ENCODE measurements around the gene POLR2L.

Gene POLR2L

DNA sequence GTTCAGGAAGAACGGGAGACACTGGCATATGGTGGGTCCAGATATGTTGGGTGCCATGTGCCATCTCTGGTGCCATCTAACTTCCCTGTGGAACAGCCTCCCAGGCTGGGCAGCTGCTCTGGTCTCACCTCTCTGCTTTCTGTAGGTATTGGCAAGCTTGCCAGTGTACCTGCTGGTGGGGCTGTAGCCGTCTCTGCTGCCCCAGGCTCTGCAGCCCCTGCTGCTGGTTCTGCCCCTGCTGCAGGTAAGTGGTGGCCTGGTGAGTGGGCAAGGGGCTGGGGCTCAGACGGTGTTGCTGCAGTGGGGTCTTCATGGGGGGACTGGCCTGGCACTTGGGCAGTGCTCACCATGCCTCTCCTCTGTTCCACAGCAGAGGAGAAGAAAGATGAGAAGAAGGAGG lies 29.9 kb downstream of the POLR2L start:
- H3K27me3 ChIP-seq (ENCODE audit: control insufficient read depth, insufficient read depth, low read length) = no peaks in the 10 kb centered on the region
- H3K27ac ChIP-seq (ENCODE audit: low read depth, low read length) = no peak overlapping the region
- no peaks in the 10 kb centered on the region for H3K9me3 ChIP-seq (ENCODE audit: control insufficient read depth, insufficient read depth, low read depth, low read length)
- peaks cover 33% of the 10 kb centered on the region for H3K36me3 ChIP-seq (ENCODE audit: control insufficient read depth, insufficient read depth, low read length)
- H3K4me1 ChIP-seq (ENCODE audit: control insufficient read depth, insufficient read depth, low read length) = peaks cover 11% of the 10 kb centered on the region; the same call in 1 of the 2 replicates
- no peak overlapping the region for H3K4me3 ChIP-seq (ENCODE audit: low read depth, low read length)
- H3K9ac ChIP-seq (ENCODE audit: low read length) = no peak overlapping the region

DNA sequence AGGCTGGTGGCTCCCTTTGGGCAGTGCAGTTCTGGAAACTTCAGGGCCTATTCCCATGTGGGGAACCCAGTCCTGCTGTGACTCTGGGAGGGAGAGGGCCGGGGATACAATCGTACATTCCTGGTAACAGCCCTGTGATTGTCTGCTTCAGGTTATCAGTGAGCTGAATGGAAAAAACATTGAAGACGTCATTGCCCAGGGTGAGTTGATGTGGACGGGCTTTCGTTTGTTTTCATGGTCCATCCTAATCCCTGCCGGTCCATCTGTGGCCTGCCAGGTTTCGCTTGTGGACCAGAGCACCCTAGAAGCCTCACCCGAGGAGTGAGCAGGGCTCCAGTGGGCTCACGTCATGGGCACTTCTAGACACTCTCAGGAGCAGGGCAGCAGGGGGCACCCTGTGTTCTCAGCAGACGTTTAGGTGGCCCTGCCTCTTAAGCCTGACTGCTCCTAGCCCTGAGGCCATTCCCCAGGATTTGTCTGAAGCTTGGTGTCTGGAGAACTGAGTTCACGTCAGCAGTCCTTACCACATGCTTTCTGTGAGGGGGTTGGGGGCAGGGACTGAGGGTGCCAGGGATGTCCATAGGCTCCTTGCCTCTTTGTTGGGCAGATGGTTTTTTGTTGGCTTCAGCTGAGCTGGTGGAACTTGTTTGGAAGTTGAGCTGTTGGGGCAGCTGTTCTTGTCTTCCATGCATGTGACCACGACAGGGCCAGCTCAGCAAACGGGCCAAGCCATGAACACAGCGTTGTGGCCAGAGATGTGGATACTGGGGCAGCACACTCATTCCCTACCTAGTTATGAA lies 30.7 kb downstream of the POLR2L start:
- Histone ChIP-seq H3K36me3 (ENCODE audit: control insufficient read depth, insufficient read depth, low read length) (peaks cover 33% of the 10 kb centered on the region), H3K27ac (ENCODE audit: low read depth, low read length) (peak overlapping the region; percentile 99; the same call in 1 of the 2 replicates)

DNA sequence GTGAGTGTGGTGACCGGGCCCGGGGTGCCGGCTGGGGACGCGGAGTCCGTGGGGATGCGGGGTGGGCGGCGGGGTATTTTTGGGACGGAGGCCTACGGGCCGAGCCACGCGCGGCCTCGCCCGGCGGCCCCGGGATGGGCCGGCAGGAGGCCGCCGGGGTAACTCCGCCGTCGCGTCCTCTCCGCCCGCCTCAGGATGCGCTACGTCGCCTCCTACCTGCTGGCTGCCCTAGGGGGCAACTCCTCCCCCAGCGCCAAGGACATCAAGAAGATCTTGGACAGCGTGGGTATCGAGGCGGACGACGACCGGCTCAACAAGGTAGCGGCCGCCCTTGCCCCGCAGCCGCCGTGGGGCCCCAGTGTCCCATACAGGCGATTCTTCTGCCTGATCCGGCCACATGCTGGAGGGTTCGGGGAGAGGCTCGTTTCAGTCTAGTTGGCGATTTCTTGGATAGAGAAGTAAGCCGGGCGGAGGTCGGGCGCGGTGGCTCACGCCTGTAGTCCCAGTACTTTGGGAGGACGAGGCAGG lies 32.2 kb downstream of the POLR2L start:
- Histone ChIP-seq H3K4me1 (ENCODE audit: control insufficient read depth, insufficient read depth, low read length) (peaks cover 11% of the 10 kb centered on the region), H3K27me3 (ENCODE audit: control insufficient read depth, insufficient read depth, low read length) (no peaks in the 10 kb centered on the region)

More for the DNA sequence above, 30.7 kb downstream of the POLR2L start:
- H3K9ac ChIP-seq (ENCODE audit: low read length) = peak overlapping the region; percentile 97
- peak overlapping the region; percentile 93 for H3K4me3 ChIP-seq (ENCODE audit: low read depth, low read length)
- peaks cover 11% of the 10 kb centered on the region; the same call in 1 of the 2 replicates for H3K4me1 ChIP-seq (ENCODE audit: control insufficient read depth, insufficient read depth, low read length)
- H3K9me3 ChIP-seq (ENCODE audit: control insufficient read depth, insufficient read depth, low read depth, low read length) = no peaks in the 10 kb centered on the region
- no peaks in the 10 kb centered on the region for H3K27me3 ChIP-seq (ENCODE audit: control insufficient read depth, insufficient read depth, low read length)

DNA sequence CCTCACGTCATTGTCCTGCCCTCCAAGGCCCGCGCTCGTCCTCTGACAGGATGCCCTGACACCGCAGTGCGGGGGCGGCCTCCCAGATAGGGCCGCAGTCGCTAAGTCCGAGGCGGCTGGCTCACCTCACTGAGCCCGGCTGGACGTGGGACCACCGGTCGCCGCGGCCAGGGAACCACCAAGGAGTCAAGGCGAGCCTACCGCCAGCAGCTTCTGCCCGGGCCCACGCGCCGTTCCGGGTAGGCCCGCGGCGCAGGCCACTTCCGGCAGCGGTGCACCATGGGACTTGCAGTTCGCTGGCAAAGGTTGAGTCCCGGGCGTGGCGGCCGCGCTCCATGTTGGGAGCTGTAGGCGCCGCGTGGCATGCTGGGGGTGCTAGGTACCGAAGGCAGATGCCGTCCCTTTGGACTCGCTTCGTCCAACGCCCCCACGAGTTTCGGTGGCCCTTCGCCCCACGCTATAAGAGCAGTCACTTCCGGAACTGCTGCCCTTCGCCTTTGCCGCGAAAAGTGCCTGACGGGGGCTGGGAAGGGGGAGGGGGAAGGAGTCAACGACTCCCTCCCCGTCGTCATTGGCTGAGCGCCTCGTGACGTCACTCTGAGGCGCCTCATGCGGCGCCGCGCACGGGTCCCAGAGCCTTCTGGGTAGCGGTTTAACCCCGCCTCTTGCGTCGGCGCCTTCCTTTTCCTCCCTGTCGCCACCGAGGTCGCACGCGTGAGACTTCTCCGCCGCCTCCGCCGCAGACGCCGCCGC lies 32.9 kb downstream of the POLR2L start, which contains the start of gene RPLP2:
TSS of gene RPLP2 (plus strand) at position 681 of the 753 bp plus-strand sequence. CDS start 268 bp downstream, outside the sequence.
- peaks cover 33% of the 10 kb centered on the region for H3K36me3 ChIP-seq (ENCODE audit: control insufficient read depth, insufficient read depth, low read length)
- peaks cover 14% of the 10 kb centered on the region for H3K4me1 ChIP-seq (ENCODE audit: control insufficient read depth, insufficient read depth, low read length)
- peak within 1 kb of the TSS; percentile 93 for H3K4me3 ChIP-seq (ENCODE audit: low read depth, low read length)
- H3K27me3 ChIP-seq (ENCODE audit: control insufficient read depth, insufficient read depth, low read length) = no peaks in the 10 kb centered on the region
- H3K9me3 ChIP-seq (ENCODE audit: control insufficient read depth, insufficient read depth, low read depth, low read length) = no peaks in the 10 kb centered on the region
- H3K27ac ChIP-seq (ENCODE audit: low read depth, low read length) = peak within 1 kb of the TSS; percentile 99
- peak within 1 kb of the TSS; percentile 97 for H3K9ac ChIP-seq (ENCODE audit: low read length)

More for the DNA sequence above, 32.2 kb downstream of the POLR2L start:
- H3K4me3 ChIP-seq (ENCODE audit: low read depth, low read length) = peak overlapping the region; percentile 93
- peaks cover 33% of the 10 kb centered on the region for H3K36me3 ChIP-seq (ENCODE audit: control insufficient read depth, insufficient read depth, low read length)
- peak overlapping the region; percentile 97 for H3K9ac ChIP-seq (ENCODE audit: low read length)
- peak overlapping the region; percentile 99 for H3K27ac ChIP-seq (ENCODE audit: low read depth, low read length)
- no peaks in the 10 kb centered on the region for H3K9me3 ChIP-seq (ENCODE audit: control insufficient read depth, insufficient read depth, low read depth, low read length)

DNA sequence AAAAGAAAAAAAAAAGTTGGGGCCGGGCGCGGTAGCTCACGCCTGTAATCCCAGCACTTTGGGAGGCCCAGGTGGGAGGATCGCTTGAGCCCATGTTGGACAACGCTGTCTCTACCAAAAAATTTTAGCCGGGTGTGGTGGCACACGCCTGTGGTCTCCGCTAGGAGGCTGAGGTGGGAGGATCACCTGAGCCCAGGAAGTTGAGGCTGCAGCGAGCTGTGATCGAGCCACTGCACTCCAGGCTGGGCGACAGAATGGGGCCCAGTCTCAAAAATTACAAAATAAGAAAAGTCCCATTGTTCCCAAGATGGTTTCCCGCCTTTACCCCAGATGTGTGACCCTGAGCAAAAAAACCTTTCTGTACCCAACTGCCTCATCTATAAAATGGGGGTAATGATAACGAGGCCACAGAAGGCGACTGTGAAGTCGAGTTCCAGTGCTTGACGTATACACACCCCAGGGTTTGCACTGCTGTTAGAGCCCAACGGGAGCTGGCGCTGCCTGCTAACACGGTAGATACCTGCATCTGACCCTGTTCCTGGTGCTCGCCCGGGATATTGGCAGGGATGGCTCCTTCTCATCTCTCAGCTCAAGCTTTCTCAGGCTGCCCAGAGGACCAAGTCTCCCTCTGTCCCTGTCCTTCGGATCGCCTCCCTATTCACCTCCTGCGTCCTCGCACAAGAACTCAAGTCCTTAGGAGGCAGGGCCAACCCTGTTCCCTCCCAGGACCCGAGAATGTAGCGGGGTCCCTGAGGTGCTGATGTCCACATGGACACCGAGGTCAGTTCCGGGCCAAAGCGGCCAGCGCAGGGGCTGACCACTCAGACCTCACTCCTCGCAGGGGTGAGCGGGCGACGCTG lies 33.7 kb downstream of the POLR2L start:
- H3K4me3 ChIP-seq (ENCODE audit: low read depth, low read length) = peak overlapping the region; percentile 93
- H3K9me3 ChIP-seq (ENCODE audit: control insufficient read depth, insufficient read depth, low read depth, low read length) = no peaks in the 10 kb centered on the region
- H3K36me3 ChIP-seq (ENCODE audit: control insufficient read depth, insufficient read depth, low read length) = peaks cover 30% of the 10 kb centered on the region
- H3K9ac ChIP-seq (ENCODE audit: low read length) = peak overlapping the region; percentile 97
- H3K27me3 ChIP-seq (ENCODE audit: control insufficient read depth, insufficient read depth, low read length) = no peaks in the 10 kb centered on the region
- peak overlapping the region; percentile 99 for H3K27ac ChIP-seq (ENCODE audit: low read depth, low read length)
- peaks cover 22% of the 10 kb centered on the region for H3K4me1 ChIP-seq (ENCODE audit: control insufficient read depth, insufficient read depth, low read length)

DNA sequence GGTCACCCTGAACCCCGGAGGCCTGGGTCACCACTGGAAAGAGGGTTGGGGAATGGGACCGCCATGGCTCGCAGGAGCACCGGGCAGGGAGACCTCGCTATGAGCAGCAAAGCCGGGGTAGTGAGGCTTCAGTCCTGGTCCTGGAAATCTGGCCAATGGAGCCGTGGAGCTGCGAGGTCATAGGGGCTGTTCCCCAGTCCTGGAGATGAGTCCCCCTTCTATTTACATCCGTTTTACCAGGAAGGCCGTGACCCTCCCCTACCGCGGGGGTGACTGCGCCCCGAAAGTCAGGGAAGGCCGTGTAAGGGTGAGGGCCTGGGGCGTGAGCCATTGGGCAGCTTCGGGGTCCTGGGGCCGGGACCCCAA lies 37.7 kb downstream of the POLR2L start:
- Histone ChIP-seq H3K4me1 (ENCODE audit: control insufficient read depth, insufficient read depth, low read length) (peaks cover 16% of the 10 kb centered on the region), H3K9me3 (ENCODE audit: control insufficient read depth, insufficient read depth, low read depth, low read length) (no peaks in the 10 kb centered on the region), H3K4me3 (ENCODE audit: low read depth, low read length) (peak overlapping the region; percentile 74), H3K36me3 (ENCODE audit: control insufficient read depth, insufficient read depth, low read length) (peaks cover 38% of the 10 kb centered on the region), H3K27me3 (ENCODE audit: control insufficient read depth, insufficient read depth, low read length) (no peaks in the 10 kb centered on the region), H3K9ac (ENCODE audit: low read length) (peak overlapping the region; percentile 31), H3K27ac (ENCODE audit: low read depth, low read length) (no peak overlapping the region)

DNA sequence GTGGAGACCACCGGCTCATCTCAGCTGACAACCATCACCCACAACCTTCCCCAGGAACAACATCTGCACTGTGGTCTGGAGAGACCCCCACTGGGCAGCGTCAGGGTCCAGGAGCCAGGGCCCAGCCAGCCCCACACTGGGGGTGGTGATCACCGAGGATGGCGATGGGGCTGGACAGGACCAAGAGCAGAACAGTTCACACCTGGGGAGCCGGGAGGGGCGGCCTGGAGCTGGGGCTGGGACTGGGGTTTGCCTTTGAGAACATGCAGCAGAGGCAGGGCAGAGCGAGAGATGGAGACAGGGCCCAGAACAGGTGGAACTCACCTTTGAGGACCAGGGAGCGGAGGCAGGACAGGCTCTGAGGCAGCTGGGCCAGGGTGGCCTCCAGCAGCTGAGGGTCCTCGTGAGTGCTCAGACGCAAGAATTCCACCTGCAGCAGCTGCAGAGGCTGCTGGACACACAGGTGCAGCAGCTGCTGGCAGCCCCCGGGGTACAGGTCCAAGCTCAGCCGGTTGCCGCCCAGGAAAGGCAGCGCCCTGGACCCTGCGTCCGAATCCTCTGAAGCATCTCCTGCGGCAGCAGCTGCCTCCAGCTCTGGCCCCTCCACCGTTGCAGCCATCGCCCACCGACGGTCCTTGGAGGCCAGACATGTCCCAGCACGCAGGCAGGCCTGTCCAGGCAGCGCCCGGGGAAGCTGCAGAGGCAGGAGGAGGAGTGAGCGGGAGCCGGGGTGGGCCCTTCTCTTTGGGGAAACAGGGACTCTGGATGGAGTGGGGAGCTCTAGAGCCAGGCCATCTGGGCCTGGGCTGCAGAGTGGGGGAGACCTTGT lies 38.3 kb downstream of the POLR2L start:
- H3K27ac ChIP-seq (ENCODE audit: low read depth, low read length) = no peak overlapping the region
- H3K9ac ChIP-seq (ENCODE audit: low read length) = peak overlapping the region; percentile 31
- H3K36me3 ChIP-seq (ENCODE audit: control insufficient read depth, insufficient read depth, low read length) = peaks cover 44% of the 10 kb centered on the region
- no peaks in the 10 kb centered on the region for H3K9me3 ChIP-seq (ENCODE audit: control insufficient read depth, insufficient read depth, low read depth, low read length)
- H3K4me1 ChIP-seq (ENCODE audit: control insufficient read depth, insufficient read depth, low read length) = peaks cover 16% of the 10 kb centered on the region
- H3K4me3 ChIP-seq (ENCODE audit: low read depth, low read length) = peak overlapping the region; percentile 74
- no peaks in the 10 kb centered on the region for H3K27me3 ChIP-seq (ENCODE audit: control insufficient read depth, insufficient read depth, low read length)

DNA sequence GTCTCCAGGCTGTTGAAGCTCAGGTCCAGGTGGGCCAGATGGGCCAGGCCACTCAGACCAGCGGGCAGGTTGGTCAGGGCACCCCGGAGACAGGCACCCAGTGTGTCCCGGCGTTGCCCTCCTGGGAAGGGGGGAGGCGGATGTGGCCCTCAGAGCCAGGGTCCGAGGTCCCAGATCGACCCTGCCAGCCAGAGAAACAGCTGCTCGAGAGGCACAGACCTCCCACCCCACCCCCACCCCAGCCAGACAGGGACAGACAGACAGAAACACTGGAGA lies 38.9 kb downstream of the POLR2L start:
- Histone ChIP-seq H3K4me3 (ENCODE audit: low read depth, low read length) (no peak overlapping the region), H3K27ac (ENCODE audit: low read depth, low read length) (no peak overlapping the region), H3K9ac (ENCODE audit: low read length) (no peak overlapping the region), H3K27me3 (ENCODE audit: control insufficient read depth, insufficient read depth, low read length) (no peaks in the 10 kb centered on the region), H3K36me3 (ENCODE audit: control insufficient read depth, insufficient read depth, low read length) (peaks cover 46% of the 10 kb centered on the region), H3K9me3 (ENCODE audit: control insufficient read depth, insufficient read depth, low read depth, low read length) (no peaks in the 10 kb centered on the region), H3K4me1 (ENCODE audit: control insufficient read depth, insufficient read depth, low read length) (peaks cover 13% of the 10 kb centered on the region)

DNA sequence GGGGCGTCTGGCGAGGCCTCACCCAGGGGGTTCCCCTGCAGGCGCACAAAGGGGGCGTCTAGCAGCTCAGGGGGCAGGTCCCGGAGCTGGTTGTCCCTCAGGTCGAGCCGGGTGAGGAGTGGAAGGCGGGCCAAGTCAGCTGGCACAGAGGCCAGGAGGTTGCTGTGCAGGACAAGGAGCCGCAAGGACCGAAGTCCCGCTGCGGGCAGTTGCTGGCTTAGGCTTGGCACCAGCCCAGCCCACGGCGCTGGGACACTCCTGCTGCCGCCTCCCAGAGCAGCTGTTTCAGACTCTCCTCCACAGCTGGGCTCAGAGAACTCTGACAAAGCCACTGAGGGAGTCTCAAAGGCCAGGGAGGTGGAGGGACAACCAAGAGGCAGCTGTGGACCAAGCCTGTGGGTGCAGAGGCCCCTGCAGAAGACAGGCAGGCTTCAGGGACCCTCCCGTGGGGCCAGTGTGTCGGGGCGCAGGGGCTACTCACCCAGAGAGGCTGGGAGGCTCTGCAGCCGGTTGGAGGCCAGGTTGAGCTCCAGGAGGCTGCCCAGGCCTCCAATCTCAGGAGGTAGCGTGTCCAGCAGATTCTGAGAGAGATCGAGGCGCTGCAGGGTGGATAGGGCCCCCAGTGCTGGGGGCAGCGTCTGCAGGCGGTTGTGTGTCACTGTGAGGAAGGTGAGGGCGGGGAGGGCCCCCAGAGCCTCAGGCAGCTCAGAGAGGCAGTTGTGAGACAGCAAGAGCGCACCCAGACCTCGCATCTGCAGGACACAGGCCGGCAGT lies 39.4 kb downstream of the POLR2L start:
- Histone ChIP-seq H3K9ac (ENCODE audit: low read length) (no peak overlapping the region), H3K9me3 (ENCODE audit: control insufficient read depth, insufficient read depth, low read depth, low read length) (no peaks in the 10 kb centered on the region), H3K4me3 (ENCODE audit: low read depth, low read length) (no peak overlapping the region), H3K27ac (ENCODE audit: low read depth, low read length) (no peak overlapping the region), H3K4me1 (ENCODE audit: control insufficient read depth, insufficient read depth, low read length) (peaks cover 13% of the 10 kb centered on the region), H3K27me3 (ENCODE audit: control insufficient read depth, insufficient read depth, low read length) (no peaks in the 10 kb centered on the region), H3K36me3 (ENCODE audit: control insufficient read depth, insufficient read depth, low read length) (peaks cover 46% of the 10 kb centered on the region)
